H9 (cell line): Measurements from ENCODE around the gene ARHGAP10. TPM values are rescaled to one million over a fixed set of nuclear protein-coding genes. Genes with fewer than 3 reads are reported as not detected.

Source experiments
- DNase-seq: peaks from one replicate; pipeline ENCODE4 v3.0.0-alpha.2; 2017
- H2AFZ ChIP-seq: one replicate; pipeline ENCODE4 v1.6.1; 2013; ENCODE audit warnings: mild to moderate bottlenecking, low read length, control low read depth, moderate library complexity
- H2AK5ac ChIP-seq: 2 replicates; pipeline ENCODE4 v1.6.1; 2013; ENCODE audit warnings: low read length, control low read depth, mixed read lengths; ENCODE audit not compliant: insufficient read length
- H2BK120ac ChIP-seq: one replicate; pipeline ENCODE4 v1.6.1; 2013; ENCODE audit warnings: low read depth, mild to moderate bottlenecking, low read length, control low read depth, inconsistent platforms; ENCODE audit not compliant: poor library complexity, severe bottlenecking
- H2BK12ac ChIP-seq: 2 replicates; pipeline ENCODE4 v1.6.1; 2013; ENCODE audit warnings: low read length, control low read depth, mixed read lengths, low read depth; ENCODE audit not compliant: insufficient read length
- H2BK15ac ChIP-seq: 2 replicates; pipeline ENCODE4 v1.6.1; 2013; ENCODE audit warnings: low read depth, low read length, control low read depth
- H2BK20ac ChIP-seq: one replicate; pipeline ENCODE4 v1.6.1; 2013; ENCODE audit warnings: low read depth, mild to moderate bottlenecking, low read length, control low read depth, inconsistent platforms; ENCODE audit not compliant: poor library complexity, severe bottlenecking
- H2BK5ac ChIP-seq: 2 replicates; pipeline ENCODE4 v1.6.1; 2013; ENCODE audit warnings: low read length, control low read depth, mixed read lengths; ENCODE audit not compliant: insufficient read length
- H3K14ac ChIP-seq: 2 replicates; pipeline ENCODE4 v1.6.1; 2013; ENCODE audit warnings: low read length, control low read depth; ENCODE audit not compliant: insufficient read depth
- H3K18ac ChIP-seq: 2 replicates; pipeline ENCODE4 v1.6.1; 2013; ENCODE audit warnings: low read depth, mild to moderate bottlenecking, mixed read lengths, low read length, control low read depth; ENCODE audit not compliant: insufficient read length
- H3K23ac ChIP-seq: 2 replicates; pipeline ENCODE4 v1.6.1; 2013; ENCODE audit warnings: low read length, control low read depth, mixed read lengths, low read depth; ENCODE audit not compliant: insufficient read length
- H3K23me2 ChIP-seq: 2 replicates; pipeline ENCODE4 v1.6.1; 2013; ENCODE audit warnings: low read depth, mild to moderate bottlenecking, mixed read lengths, low read length, control low read depth; ENCODE audit not compliant: insufficient read length, poor library complexity, severe bottlenecking
- H3K27ac ChIP-seq: 2 replicates; pipeline ENCODE4 v1.5.1; 2013; ENCODE audit warnings: low read length, control low read depth, mixed read lengths, low read depth; ENCODE audit not compliant: insufficient read length
- H3K27me3 ChIP-seq: 2 replicates; pipeline ENCODE4 v1.6.1; 2013; ENCODE audit warnings: low read length, control low read depth, inconsistent platforms; ENCODE audit not compliant: insufficient read depth
- H3K4ac ChIP-seq: 2 replicates; pipeline ENCODE4 v1.6.1; 2013; ENCODE audit warnings: low read depth, mild to moderate bottlenecking, control low read depth, inconsistent platforms, low read length, moderate library complexity
- H3K4me1 ChIP-seq: 2 replicates; pipeline ENCODE4 v1.6.1; 2013; ENCODE audit warnings: low read length, control low read depth, inconsistent platforms; ENCODE audit not compliant: insufficient read depth
- H3K4me2 ChIP-seq: 2 replicates; pipeline ENCODE4 v1.6.1; 2013; ENCODE audit warnings: low read length, control low read depth, mixed read lengths; ENCODE audit not compliant: insufficient read length, insufficient read depth
- H3K56ac ChIP-seq: 2 replicates; pipeline ENCODE4 v1.6.1; 2013; ENCODE audit warnings: low read depth, mild to moderate bottlenecking, mixed read lengths, low read length, control low read depth; ENCODE audit not compliant: insufficient read length
- H3K79me1 ChIP-seq: 2 replicates; pipeline ENCODE4 v1.6.1; 2013; ENCODE audit warnings: low read depth, mild to moderate bottlenecking, moderate library complexity, low read length, control low read depth, inconsistent platforms; ENCODE audit not compliant: insufficient read depth, poor library complexity, severe bottlenecking
- H3K79me2 ChIP-seq: 2 replicates; pipeline ENCODE4 v1.6.1; 2013; ENCODE audit warnings: low read length, control low read depth, inconsistent platforms; ENCODE audit not compliant: insufficient read depth
- H3K9ac ChIP-seq: 2 replicates; pipeline ENCODE4 v1.6.1; 2013; ENCODE audit warnings: low read length, control low read depth, mixed read lengths; ENCODE audit not compliant: insufficient read length; ENCODE audit errors: extremely low read depth
- H3K9me3 ChIP-seq: one replicate; pipeline ENCODE4 v1.6.1; 2013; ENCODE audit warnings: low read depth, low read length, inconsistent platforms; ENCODE audit not compliant: control insufficient read depth
- H3T11ph ChIP-seq: one replicate; pipeline ENCODE4 v1.6.1; 2013; ENCODE audit warnings: mild to moderate bottlenecking, low read length, control low read depth, inconsistent platforms
- H4K20me1 ChIP-seq: one replicate; pipeline ENCODE4 v1.6.1; 2013; ENCODE audit not compliant: control insufficient read depth, insufficient read length, insufficient read depth
- H4K5ac ChIP-seq: 2 replicates; pipeline ENCODE4 v1.6.1; 2013; ENCODE audit warnings: low read depth, mild to moderate bottlenecking, mixed read lengths, low read length, control low read depth; ENCODE audit not compliant: insufficient read length
- H4K8ac ChIP-seq: replicated peaks from 2 replicates; pipeline ENCODE4 v1.6.1; 2013; ENCODE audit warnings: low read length, control low read depth, mixed read lengths, low read depth; ENCODE audit not compliant: insufficient read length
- H4K91ac ChIP-seq: 2 replicates; pipeline ENCODE4 v1.6.1; 2013; ENCODE audit warnings: low read depth, mild to moderate bottlenecking, moderate library complexity, mixed read lengths, low read length, control low read depth; ENCODE audit not compliant: insufficient read length
- H3K27ac Mint-ChIP-seq, 3 experiments: 2 replicates in 2 of 3; 3 replicates in 1 of 3; pipeline ENCODE4 v1.8.0; 2020 to 2021; ENCODE audit warnings: mixed read lengths in 3 of 3, mild to moderate bottlenecking in 1 of 3, moderate library complexity in 1 of 3
- H3K27me3 Mint-ChIP-seq: 2 replicates; pipeline ENCODE4 v1.8.0; 2021; ENCODE audit warnings: low read depth, mild to moderate bottlenecking, moderate library complexity, mixed read lengths
- H3K36me3 Mint-ChIP-seq, 3 experiments: 2 replicates in 2 of 3; 3 replicates in 1 of 3; pipeline ENCODE4 v1.8.0; 2020 to 2021; ENCODE audit warnings: low read depth in 3 of 3, mixed read lengths in 3 of 3; ENCODE audit not compliant: insufficient read depth in 1 of 3
- H3K4me1 Mint-ChIP-seq, 2 experiments: 2 replicates each; pipeline ENCODE4 v1.8.0; 2020; ENCODE audit warnings: mixed read lengths in 2 of 2
- H3K4me3 Mint-ChIP-seq, 2 experiments: 2 replicates in 1 of 2; 3 replicates in 1 of 2; pipeline ENCODE4 v1.8.0; 2020 to 2021; ENCODE audit warnings: mild to moderate bottlenecking in 2 of 2, mixed read lengths in 2 of 2, moderate library complexity in 1 of 2
- H3K9me3 Mint-ChIP-seq, 2 experiments: 2 replicates in 1 of 2; 3 replicates in 1 of 2; pipeline ENCODE4 v1.8.0; 2020; ENCODE audit warnings: mild to moderate bottlenecking in 2 of 2, mixed read lengths in 2 of 2, moderate library complexity in 1 of 2
- CTCF ChIP-seq: fragments of 200-600 bp; sonication (generic); conservative IDR thresholded peaks from 3 replicates; pipeline ENCODE4 v1.8.0; 2021; ENCODE audit warnings: antibody characterized with exemption, mild to moderate bottlenecking
- WGBS: extraction: QIAGEN DNeasy Blood & Tissue Kit; methylation state at CpG from one replicate; pipeline ENCODE4 v1.1.7; 2013; ENCODE audit warnings: missing lambda C conversion rate, low lambda C conversion rate, mixed read lengths; ENCODE audit not compliant: insufficient read length; ENCODE audit errors: extremely low coverage; 5-methylcytosine and 5-hydroxymethylcytosine counted together
- total RNA-seq: library from RNA; stranded (reverse); gene quantifications from 2 replicates; pipeline ENCODE4 v1.2.1, GENCODE V29; 2021

The ARHGAP10 gene
- total RNA-seq, 1 experiment from 2014 or later = 7.8 TPM

- Histone ChIP-seq H3K56ac (no peak overlapping the region), H3K14ac (no peak overlapping the region), H2BK20ac (no peak overlapping the region), H4K91ac (no peak overlapping the region), H4K8ac (no peak overlapping the region), H3K27ac (no peak overlapping the region), H2BK5ac (no peak overlapping the region), H3K23ac (no peak overlapping the region), H2BK15ac (no peak overlapping the region), H3K9me3 (no peaks in the 10 kb centered on the region), H4K5ac (no peak overlapping the region), H3T11ph (no peak overlapping the region), H3K79me1 (no peaks in the 10 kb centered on the region), H2BK12ac (no peak overlapping the region), H2AFZ (no peak overlapping the region), H4K20me1 (no peaks in the 10 kb centered on the region), H3K23me2 (no peaks in the 10 kb centered on the region), H3K18ac (no peak overlapping the region), H3K4me1 (peaks cover 6% of the 10 kb centered on the region), H3K4ac (no peak overlapping the region), H3K27me3 (no peaks in the 10 kb centered on the region), H3K9ac (no peak overlapping the region), H3K4me2 (no peak overlapping the region), H2BK120ac (no peak overlapping the region), H3K79me2 (no peaks in the 10 kb centered on the region), H2AK5ac (no peak overlapping the region)
- DNase-seq = no peak
- TF ChIP-seq CTCF = no peak
- no peak overlapping the region for H3K4me3 Mint-ChIP-seq
- peaks cover 27 to 37% of the 10 kb centered on the region in 2 experiments for H3K4me1 Mint-ChIP-seq
- peak overlapping the region in 2 of 3 experiments; percentile 2 to 8; a peak in 2 of 7 replicates for H3K27ac Mint-ChIP-seq
- H3K36me3 Mint-ChIP-seq = no peaks in the 10 kb centered on the region
- no peaks in the 10 kb centered on the region for H3K27me3 Mint-ChIP-seq
- WGBS = no CpG with 5 or more reads among the region's 3 CpGs
- H3K9me3 Mint-ChIP-seq = no peaks in the 10 kb centered on the region
These were observed 18.0 kb downstream of the ARHGAP10 start for GRCh38 chr4:147749811-147750321.
